H1 (cell line): ENCODE results near the gene TRIM14. TPM values are rescaled to one million over a fixed set of nuclear protein-coding genes. Genes with fewer than 3 reads are reported as not detected.

Source experiments
- CBX8 ChIP-seq: fragments of 300-800, 300-1000 bp; sonication (generic); IDR thresholded peaks from 2 replicates; pipeline ENCODE4 v1.7.1; 2016; ENCODE audit warnings: low read depth, low read length, borderline replicate concordance
- FOSL1 ChIP-seq: IDR thresholded peaks from 2 replicates; pipeline ENCODE4 v1.6.1; 2011; ENCODE audit warnings: mild to moderate bottlenecking, low read depth, low read length, moderate library complexity; ENCODE audit not compliant: insufficient read depth
- HDAC6 ChIP-seq: IDR thresholded peaks from one replicate; pipeline ENCODE4 v1.7.1; 2012; ENCODE audit warnings: low read depth, mild to moderate bottlenecking, inconsistent platforms, low read length, moderate library complexity
- SIX5 ChIP-seq: IDR thresholded peaks from 2 replicates; pipeline ENCODE4 v1.6.1; 2011; ENCODE audit warnings: mild to moderate bottlenecking, low read depth, low read length
- SP1 ChIP-seq: IDR thresholded peaks from 2 replicates; pipeline ENCODE4 v1.6.1; 2011; ENCODE audit warnings: low read depth, low read length
- SP4 ChIP-seq: IDR thresholded peaks from 2 replicates; pipeline ENCODE4 v1.6.1; 2012; ENCODE audit warnings: low read length, inconsistent platforms
- TAF1 ChIP-seq: IDR thresholded peaks from 2 replicates; pipeline ENCODE4 v1.6.1; 2011; ENCODE audit warnings: mild to moderate bottlenecking, low read depth, low read length
- TAF7 ChIP-seq: optimal IDR thresholded peaks from 2 replicates; pipeline ENCODE3; 2011; ENCODE audit warnings: low read depth, mild to moderate bottlenecking, inconsistent platforms, low read length, moderate library complexity, borderline replicate concordance
- ZNF274 ChIP-seq: IDR thresholded peaks from 2 replicates; pipeline ENCODE4 v1.7.0; 2012; ENCODE audit warnings: low read length, borderline replicate concordance; ENCODE audit errors: extremely low read depth
- polyA plus RNA-seq, 7 experiments: library from polyadenylated mRNA; depleted of rRNA in 3 of 7; stranded (reverse) in 5 of 7; unstranded in 2 of 7; fragments of >200 nt in 5 of 7; fragments of 200-250 nt in 2 of 7; gene quantifications; 1 replicate in 5 of 7; 2 replicates in 1 of 7; 4 replicates in 1 of 7; pipeline versions ENCODE4 v1.2.1 to v1.2.3, GENCODE V29; 2011 to 2013; ENCODE audit warnings: missing spikeins in 2 of 7, mixed read lengths in 2 of 7
- total RNA-seq: library from RNA; stranded (reverse); fragmentation: NEBNext Ultra II Directional; extraction: Animal tissue kit (Norgen Biotek cat#: 25700); gene quantifications from 2 replicates; pipeline ENCODE4 v1.2.1, GENCODE V29; 2021
- TF ChIP-seq, protein P1 (sequence below): IDR thresholded peaks from 2 replicates; pipeline ENCODE4 v1.6.1; 2012; ENCODE audit warnings: inconsistent platforms

Gene TRIM14
- total and polyA plus RNA-seq, 2 of the 8 experiments (the other 6 are each of a cell fraction or from before 2014, with no cell fraction given), result 9.2 to 19.4 TPM

DNA sequence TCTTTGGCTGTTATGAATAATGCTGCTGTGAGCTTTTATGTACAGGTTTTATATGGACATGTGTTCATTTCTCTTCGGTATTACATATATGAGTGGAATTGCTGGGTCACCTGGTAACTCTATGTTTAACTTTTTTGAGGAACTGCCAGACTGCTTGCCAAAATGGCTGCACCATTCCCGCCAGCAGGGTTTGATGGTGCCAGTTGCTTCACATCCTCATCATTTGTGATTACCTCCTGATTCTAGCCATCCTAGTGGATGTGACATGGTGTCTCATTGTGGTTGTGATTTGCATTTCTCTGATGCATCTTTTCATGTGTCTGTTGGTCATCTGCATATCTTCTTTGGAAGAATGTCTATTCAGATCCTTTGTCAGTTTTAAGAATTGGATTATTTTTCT lies 51.8 kb downstream of the TRIM14 start (continued):
- TF ChIP-seq CBX8 (no peak), SIX5 (no peak), ZNF274 (no peak), TAF1 (no peak), FOSL1 (no peak), SP4 (no peak), SP1 (no peak), TAF7 (no peak), HDAC6 (no peak)
- TF ChIP-seq, protein P1, sequence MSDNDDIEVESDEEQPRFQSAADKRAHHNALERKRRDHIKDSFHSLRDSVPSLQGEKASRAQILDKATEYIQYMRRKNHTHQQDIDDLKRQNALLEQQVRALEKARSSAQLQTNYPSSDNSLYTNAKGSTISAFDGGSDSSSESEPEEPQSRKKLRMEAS, result no peak
